CD14-positive monocyte (primary cell): Measurements from ENCODE around the gene ZNF778. TPM values are rescaled to one million over a fixed set of nuclear protein-coding genes. Genes with fewer than 3 reads are reported as not detected.

Experiments
- DNase-seq, 3 donors: peaks; one replicate each; pipeline ENCODE4 v3.0.0-alpha.2; 2011 to 2022
- H2AFZ ChIP-seq: 2 replicates; pipeline ENCODE4 v1.6.0; 2012; ENCODE audit warnings: mild to moderate bottlenecking, low read depth, low read length, inconsistent platforms; ENCODE audit not compliant: insufficient read depth, poor library complexity, severe bottlenecking
- H3K27ac ChIP-seq, 2 donors: 1 replicate in 1 of 2; 2 replicates in 1 of 2; pipeline ENCODE4 v1.5.1; 2012 to 2013; ENCODE audit warnings: low read length in 2 of 2, control low read depth in 1 of 2, inconsistent platforms in 1 of 2, low read depth in 1 of 2, mild to moderate bottlenecking in 1 of 2
- H3K27me3 ChIP-seq, 2 donors: one replicate each; pipeline versions ENCODE4 v1.6.0 to v1.6.1; 2011 to 2013; ENCODE audit warnings: low read length in 2 of 2; ENCODE audit not compliant: control insufficient read depth in 2 of 2, insufficient read depth in 2 of 2
- H3K36me3 ChIP-seq, 2 donors: replicated peaks in 1 of 2; 1 replicate in 1 of 2; 2 replicates in 1 of 2; pipeline versions ENCODE4 v1.5.1 to v1.6.1; 2012 to 2013; ENCODE audit warnings: low read length in 2 of 2, control low read depth in 1 of 2, inconsistent platforms in 1 of 2, mild to moderate bottlenecking in 1 of 2; ENCODE audit not compliant: insufficient read depth in 2 of 2, control insufficient read depth in 1 of 2
- H3K4me1 ChIP-seq, 2 donors: 1 replicate in 1 of 2; 2 replicates in 1 of 2; pipeline versions ENCODE4 v1.5.1 to v1.6.1; 2012 to 2013; ENCODE audit warnings: low read length in 2 of 2, control low read depth in 1 of 2, inconsistent platforms in 1 of 2, mild to moderate bottlenecking in 1 of 2, moderate library complexity in 1 of 2; ENCODE audit not compliant: insufficient read depth in 2 of 2, control insufficient read depth in 1 of 2
- H3K4me2 ChIP-seq: replicated peaks from 2 replicates; pipeline ENCODE3; 2012; ENCODE audit warnings: low read length, moderate library complexity, mild to moderate bottlenecking; ENCODE audit not compliant: poor library complexity, severe bottlenecking; ENCODE audit errors: extremely low read depth
- H3K4me3 ChIP-seq, 3 experiments: fragments of 200-600 bp in 1 of 3; sonication (generic) in 1 of 3; replicated peaks in 1 of 3; 1 replicate in 2 of 3; 2 replicates in 1 of 3; pipeline ENCODE4 v1.5.1; 2011 to 2013; ENCODE audit warnings: low read length in 3 of 3, mild to moderate bottlenecking in 3 of 3, control low read depth in 2 of 3, low read depth in 2 of 3, inconsistent platforms in 1 of 3, moderate library complexity in 1 of 3
- H3K79me2 ChIP-seq: 2 replicates; pipeline ENCODE4 v1.6.0; 2012; ENCODE audit warnings: mild to moderate bottlenecking, control low read depth, inconsistent platforms, low read length, moderate library complexity; ENCODE audit not compliant: insufficient read depth
- H3K9ac ChIP-seq: 2 replicates; pipeline ENCODE4 v1.6.0; 2017; ENCODE audit warnings: low read length, mild to moderate bottlenecking; ENCODE audit not compliant: insufficient read depth, poor library complexity, severe bottlenecking
- H3K9me3 ChIP-seq, 2 donors: replicated peaks in 1 of 2; 1 replicate in 1 of 2; 2 replicates in 1 of 2; pipeline versions ENCODE4 v1.5.1 to v1.6.1; 2012 to 2013; ENCODE audit warnings: low read length in 2 of 2, control low read depth in 1 of 2; ENCODE audit not compliant: control insufficient read depth in 1 of 2, insufficient read depth in 1 of 2
- H4K20me1 ChIP-seq: 2 replicates; pipeline ENCODE4 v1.6.0; 2012; ENCODE audit warnings: mild to moderate bottlenecking, low read length, control low read depth, moderate library complexity; ENCODE audit not compliant: insufficient read depth
- H3K27ac Mint-ChIP-seq, 7 donors: one replicate each; pipeline ENCODE4 v1.8.0; 2020; ENCODE audit warnings: mild to moderate bottlenecking in 7 of 7, mixed read lengths in 7 of 7, moderate library complexity in 6 of 7, inconsistent platforms in 2 of 7
- H3K27me3 Mint-ChIP-seq, 3 donors: one replicate each; pipeline ENCODE4 v1.8.0; 2021 to 2022; ENCODE audit warnings: low read depth in 3 of 3, mild to moderate bottlenecking in 3 of 3, mixed read lengths in 3 of 3, moderate library complexity in 3 of 3, inconsistent platforms in 1 of 3
- H3K36me3 Mint-ChIP-seq, 2 donors: one replicate each; pipeline ENCODE4 v1.8.0; 2020; ENCODE audit warnings: mixed read lengths in 2 of 2, inconsistent platforms in 1 of 2, mild to moderate bottlenecking in 1 of 2
- H3K4me1 Mint-ChIP-seq: one replicate; pipeline ENCODE4 v1.8.0; 2020; ENCODE audit warnings: mild to moderate bottlenecking, mixed read lengths
- H3K4me3 Mint-ChIP-seq, 2 donors: one replicate each; pipeline ENCODE4 v1.8.0; 2020; ENCODE audit warnings: mild to moderate bottlenecking in 2 of 2, mixed read lengths in 2 of 2, moderate library complexity in 1 of 2
- H3K9me3 Mint-ChIP-seq, 7 donors: one replicate each; pipeline ENCODE4 v1.8.0; 2020 to 2022; ENCODE audit warnings: mixed read lengths in 7 of 7, mild to moderate bottlenecking in 6 of 7, moderate library complexity in 6 of 7, inconsistent platforms in 2 of 7
- WGBS: methylation state at CpG from one replicate; pipeline ENCODE4 v1.1.5; 2013; ENCODE audit warnings: missing lambda C conversion rate; ENCODE audit not compliant: insufficient coverage; 5-methylcytosine and 5-hydroxymethylcytosine counted together
- intact Hi-C, 2 donors: fragments of 100-400 bp; cut with micrococcal nuclease; formaldehyde crosslinking; loops; one replicate each; pipeline versions ENCODE4 v1.15.0 to v1.15.1; 2023
- polyA plus RNA-seq, 3 donors: library from polyadenylated mRNA; depleted of rRNA in 1 of 3; unstranded in 2 of 3; stranded (reverse) in 1 of 3; fragments of 300-500 nt in 2 of 3; fragments of >200 nt in 1 of 3; fragmentation: Illumina TruSeq in 2 of 3; gene quantifications; 1 replicate in 2 of 3; 2 replicates in 1 of 3; pipeline ENCODE4 v1.2.3, GENCODE V29; 2012 to 2021
- TF ChIP-seq, protein P1 (sequence below): fragments of 200-600 bp; IDR thresholded peaks from one replicate; pipeline ENCODE4 v1.8.0; 2022; ENCODE audit warnings: antibody characterized with exemption, mild to moderate bottlenecking

Gene ZNF778
- polyA plus RNA-seq, 3 donors = 0.51 to 9.0 (median 0.60) TPM

DNA sequence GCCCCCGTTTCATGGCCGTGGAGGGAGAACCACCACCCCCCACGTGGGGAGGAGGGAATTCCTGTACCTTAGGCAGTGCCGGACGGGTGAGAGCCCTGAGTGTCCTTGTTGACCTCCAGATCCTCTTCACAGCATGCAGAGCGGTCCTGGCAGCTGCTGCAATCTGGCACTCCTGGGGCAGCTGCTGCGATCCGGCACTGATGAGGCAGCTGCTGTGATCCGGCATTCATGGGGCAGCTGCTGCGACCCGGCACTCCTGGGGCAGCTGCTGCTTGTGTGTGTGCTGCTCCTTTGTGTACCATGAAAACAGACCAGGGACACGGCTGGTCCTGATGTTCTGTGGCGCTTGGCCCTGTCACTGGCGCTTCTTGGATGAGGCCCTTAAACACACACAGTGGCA is 12.8 kb downstream of the ZNF778 start:
- TF ChIP-seq, protein P1, sequence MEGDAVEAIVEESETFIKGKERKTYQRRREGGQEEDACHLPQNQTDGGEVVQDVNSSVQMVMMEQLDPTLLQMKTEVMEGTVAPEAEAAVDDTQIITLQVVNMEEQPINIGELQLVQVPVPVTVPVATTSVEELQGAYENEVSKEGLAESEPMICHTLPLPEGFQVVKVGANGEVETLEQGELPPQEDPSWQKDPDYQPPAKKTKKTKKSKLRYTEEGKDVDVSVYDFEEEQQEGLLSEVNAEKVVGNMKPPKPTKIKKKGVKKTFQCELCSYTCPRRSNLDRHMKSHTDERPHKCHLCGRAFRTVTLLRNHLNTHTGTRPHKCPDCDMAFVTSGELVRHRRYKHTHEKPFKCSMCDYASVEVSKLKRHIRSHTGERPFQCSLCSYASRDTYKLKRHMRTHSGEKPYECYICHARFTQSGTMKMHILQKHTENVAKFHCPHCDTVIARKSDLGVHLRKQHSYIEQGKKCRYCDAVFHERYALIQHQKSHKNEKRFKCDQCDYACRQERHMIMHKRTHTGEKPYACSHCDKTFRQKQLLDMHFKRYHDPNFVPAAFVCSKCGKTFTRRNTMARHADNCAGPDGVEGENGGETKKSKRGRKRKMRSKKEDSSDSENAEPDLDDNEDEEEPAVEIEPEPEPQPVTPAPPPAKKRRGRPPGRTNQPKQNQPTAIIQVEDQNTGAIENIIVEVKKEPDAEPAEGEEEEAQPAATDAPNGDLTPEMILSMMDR = no peak
- Histone ChIP-seq H3K9ac (no peak overlapping the region), H3K9me3 (peaks cover 34 to 39% of the 10 kb centered on the region in 2 donors), H3K4me3 (no peak overlapping the region), H3K36me3 (peaks cover 38 to 76% of the 10 kb centered on the region in 2 donors), H3K4me1 (peaks cover 10 to 16% of the 10 kb centered on the region in 2 donors), H3K4me2 (no peak overlapping the region), H2AFZ (no peak overlapping the region), H3K27ac (no peak overlapping the region), H3K27me3 (no peaks in the 10 kb centered on the region), H4K20me1 (no peaks in the 10 kb centered on the region), H3K79me2 (peaks cover 3% of the 10 kb centered on the region)
- Mint-ChIP-seq H3K27me3 (no peaks in the 10 kb centered on the region), H3K36me3 (peaks cover 71 to 78% of the 10 kb centered on the region in 2 donors), H3K9me3 (peaks cover 17 to 41% (median 31%) of the 10 kb centered on the region in 7 donors), H3K27ac (no peak overlapping the region), H3K4me3 (no peak overlapping the region), H3K4me1 (peaks cover 13% of the 10 kb centered on the region)
- no peak for DNase-seq
- 96% methylated on average over 14 of the region's 14 CpGs for WGBS
- intact Hi-C loops = no loop called here

DNA sequence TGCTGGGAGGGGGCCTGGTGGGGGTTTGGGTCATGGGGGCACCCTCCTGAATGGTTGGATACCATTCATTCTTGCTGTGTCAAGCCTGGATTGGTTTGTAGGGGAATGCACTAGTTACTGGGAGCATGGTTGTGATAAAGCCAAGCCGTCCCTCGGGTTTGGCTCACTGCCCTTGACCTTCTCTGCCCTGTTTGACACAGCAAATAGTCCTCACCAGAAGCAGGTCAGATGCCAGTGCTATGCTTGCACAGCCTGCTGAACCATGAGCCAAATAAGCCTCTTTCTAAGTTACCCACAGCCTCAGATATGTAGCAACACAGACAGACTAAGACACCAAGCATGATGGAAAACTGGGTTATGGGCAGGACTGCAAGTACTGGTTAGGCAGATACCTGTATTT is 14.6 kb downstream of the ZNF778 start:
- no CpG with 5 or more reads among the region's 2 CpGs for WGBS
- H3K79me2 ChIP-seq = peaks cover 3% of the 10 kb centered on the region
- H2AFZ ChIP-seq = no peak overlapping the region
- peaks cover 21 to 57% of the 10 kb centered on the region in 2 donors for H3K36me3 ChIP-seq
- TF ChIP-seq, protein P1 = no peak
- H3K4me2 ChIP-seq = no peak overlapping the region
- H3K9me3 ChIP-seq = peaks cover 25 to 30% of the 10 kb centered on the region in 2 donors
- peaks cover 54 to 62% of the 10 kb centered on the region in 2 donors for H3K36me3 Mint-ChIP-seq
- H3K4me1 Mint-ChIP-seq = peaks cover 13% of the 10 kb centered on the region
- H3K27me3 ChIP-seq = no peaks in the 10 kb centered on the region
- H3K4me3 ChIP-seq = no peak overlapping the region
- no peaks in the 10 kb centered on the region for H4K20me1 ChIP-seq
- H3K4me1 ChIP-seq = peaks cover 10 to 16% of the 10 kb centered on the region in 2 donors
- no peak overlapping the region for H3K27ac ChIP-seq
- H3K27ac Mint-ChIP-seq = no peak overlapping the region
- H3K9me3 Mint-ChIP-seq = peaks cover 8 to 28% (median 22%) of the 10 kb centered on the region in 7 donors
- H3K9ac ChIP-seq = no peak overlapping the region
- no peak for DNase-seq
- H3K27me3 Mint-ChIP-seq = no peaks in the 10 kb centered on the region
- intact Hi-C loops = no loop called here
- H3K4me3 Mint-ChIP-seq = no peak overlapping the region
